GM18507 (cell line): ENCODE measurements around the gene CALY.
"Not testable (repeated sequence)": the region's sequence is repeated elsewhere in the genome, so short reads cannot be mapped to it uniquely, and the experiment has no call there.

Experiments used
- DNase-seq: peaks from one replicate; pipeline ENCODE4 v3.0.0; 2011; ENCODE audit warnings: low read depth; ENCODE audit not compliant: insufficient read length; ENCODE audit errors: extremely low spot score
- FAIRE-seq: peaks from 2 replicates; lab custom pipeline; 2011; peaks lifted over from hg19 to GRCh38; lab: Jason Lieb, UNC

CALY gene

DNA sequence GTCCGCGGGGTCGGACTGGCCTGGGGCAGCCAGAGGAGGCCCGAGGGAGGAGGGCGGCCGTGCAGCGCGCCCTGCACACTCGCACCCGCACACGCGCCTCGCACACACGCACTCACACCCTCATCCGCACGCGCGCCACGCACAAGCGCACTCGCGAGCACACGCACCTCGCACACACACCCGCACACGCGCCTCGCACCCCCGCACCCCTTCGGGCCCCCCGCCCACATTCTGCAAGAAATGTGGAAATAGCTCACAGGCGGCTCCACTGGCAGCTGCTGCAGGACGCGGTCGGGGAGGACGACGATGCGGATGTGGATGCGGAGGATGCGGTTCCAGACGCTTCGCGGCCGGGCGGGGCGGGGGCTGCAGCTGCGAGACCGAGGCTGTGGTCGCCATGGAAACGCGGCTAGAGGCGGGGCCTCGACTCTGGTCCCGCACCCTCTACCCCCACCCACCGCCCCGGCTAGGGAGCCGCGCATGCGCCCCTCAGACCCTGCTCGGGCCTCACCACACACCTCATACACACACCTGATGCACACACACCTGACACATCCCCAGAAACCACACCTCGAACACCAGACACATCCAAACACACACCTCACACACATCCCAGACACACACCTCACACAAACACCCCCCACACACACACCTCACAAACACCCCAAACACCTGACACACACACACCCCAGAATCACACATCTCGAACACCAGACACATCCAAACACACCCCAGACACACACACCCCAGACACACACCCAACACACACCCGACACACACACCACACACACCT lies at the start of gene CALY:
TSS of gene CALY (minus strand) at position 320 of the 793 bp plus-strand sequence. CDS start 7,907 bp downstream, outside the sequence.
- DNase-seq: no peak
- FAIRE-seq: no peak

DNA sequence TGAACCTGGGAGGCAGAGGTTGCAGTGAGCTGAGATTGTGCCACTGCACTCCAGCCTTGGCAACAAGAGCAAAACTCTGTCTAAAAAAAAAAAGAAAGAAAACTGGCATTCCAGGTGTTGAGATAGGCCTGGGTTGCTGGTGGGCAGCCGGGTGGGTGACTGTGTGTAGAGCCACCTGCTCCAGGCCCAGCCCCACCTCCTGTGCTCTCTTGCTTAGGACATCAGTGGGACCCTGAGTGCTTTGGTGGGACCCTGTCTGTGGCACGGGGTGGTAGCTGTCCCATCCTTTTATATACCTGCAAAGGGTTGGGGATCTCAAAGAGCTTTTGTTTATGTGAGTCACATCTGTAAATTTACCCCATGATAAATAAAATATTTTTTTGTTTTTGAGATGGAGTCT lies 48.5 kb upstream of the CALY start:
- FAIRE-seq (no peak), DNase-seq (no peak)

DNA sequence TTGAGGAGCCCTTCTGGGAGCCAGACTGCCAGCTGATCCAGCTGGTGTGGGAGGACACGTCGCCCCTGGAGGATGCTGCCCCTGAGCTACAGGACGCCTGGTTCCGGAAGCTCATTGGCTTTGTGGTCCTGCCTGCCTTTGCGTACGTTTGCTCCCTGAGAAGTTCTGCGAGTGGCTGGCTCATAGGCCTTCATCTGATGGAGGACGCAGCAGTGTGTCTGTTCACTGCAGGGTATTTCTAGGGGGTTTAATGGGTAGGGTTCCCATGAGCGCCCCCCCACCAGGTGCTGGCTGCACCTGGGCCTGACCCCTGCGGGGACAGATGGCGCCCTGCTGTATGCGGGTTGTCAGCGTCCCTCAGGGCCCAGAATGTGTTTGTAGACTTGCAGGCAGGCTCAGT lies 47.4 kb upstream of the CALY start:
- no peak for FAIRE-seq
- no peak for DNase-seq

DNA sequence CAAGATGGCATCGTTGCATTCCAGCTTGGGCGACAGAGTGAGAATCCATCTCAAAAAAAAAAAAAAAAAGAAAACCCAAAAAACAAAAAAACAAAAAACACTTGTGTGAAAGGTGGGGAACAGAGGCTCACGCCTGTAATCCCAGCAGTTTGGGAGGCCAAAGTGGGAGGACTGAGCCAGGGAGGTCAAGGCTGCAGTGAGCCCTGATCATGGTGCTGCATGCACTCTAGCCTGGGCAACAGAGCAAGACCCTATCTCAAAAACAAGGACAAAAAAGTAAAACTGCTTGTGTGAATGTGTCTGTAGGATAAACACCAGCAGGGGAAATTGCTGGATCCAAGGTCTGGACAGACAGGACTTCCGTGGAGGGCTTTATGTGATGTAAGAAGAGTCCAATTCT lies 46.9 kb upstream of the CALY start:
- DNase-seq: no peak
- FAIRE-seq: no peak

- DNase-seq (no peak), FAIRE-seq (no peak)
Observed at GRCh38 chr10:133381036-133381435, 44.3 kb upstream of the CALY start.

DNA sequence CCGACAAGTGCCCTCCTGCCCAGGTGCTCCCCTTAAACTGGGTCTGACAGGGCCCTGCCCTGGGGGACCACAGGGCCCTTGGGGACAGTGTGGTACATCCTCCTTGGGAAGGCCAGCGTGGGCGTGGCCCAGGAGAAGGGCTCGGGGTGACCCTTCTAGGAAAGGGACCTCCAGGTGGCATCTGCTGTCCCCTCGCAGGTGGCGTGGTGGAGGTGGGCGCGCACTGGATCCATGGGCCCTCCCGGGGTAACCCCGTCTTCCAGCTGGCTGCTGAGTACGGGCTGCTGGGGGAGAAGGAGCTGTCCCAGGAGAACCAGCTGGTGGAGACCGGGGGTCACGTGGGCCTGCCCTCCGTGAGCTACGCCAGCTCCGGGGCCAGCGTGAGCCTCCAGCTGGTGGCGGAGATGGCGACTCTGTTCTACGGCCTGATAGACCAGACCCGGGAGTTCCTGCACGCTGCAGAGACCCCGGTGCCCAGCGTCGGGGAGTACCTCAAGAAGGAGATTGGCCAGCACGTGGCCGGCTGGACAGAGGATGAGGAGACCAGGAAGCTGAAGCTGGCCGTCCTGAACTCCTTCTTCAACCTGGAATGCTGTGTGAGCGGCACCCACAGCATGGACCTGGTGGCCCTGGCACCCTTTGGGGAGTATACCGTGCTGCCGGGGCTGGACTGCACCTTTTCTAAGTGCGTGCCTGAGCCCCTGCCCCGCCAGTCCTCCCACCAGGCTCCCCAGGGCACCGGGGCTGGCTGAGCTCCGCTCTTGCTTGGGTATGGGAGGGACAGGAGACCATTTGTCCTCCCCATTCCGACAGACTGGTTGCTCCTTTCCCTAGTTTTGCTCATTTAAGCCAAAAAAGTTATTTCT lies 43.3 kb upstream of the CALY start:
- FAIRE-seq: no peak
- no peak for DNase-seq

DNA sequence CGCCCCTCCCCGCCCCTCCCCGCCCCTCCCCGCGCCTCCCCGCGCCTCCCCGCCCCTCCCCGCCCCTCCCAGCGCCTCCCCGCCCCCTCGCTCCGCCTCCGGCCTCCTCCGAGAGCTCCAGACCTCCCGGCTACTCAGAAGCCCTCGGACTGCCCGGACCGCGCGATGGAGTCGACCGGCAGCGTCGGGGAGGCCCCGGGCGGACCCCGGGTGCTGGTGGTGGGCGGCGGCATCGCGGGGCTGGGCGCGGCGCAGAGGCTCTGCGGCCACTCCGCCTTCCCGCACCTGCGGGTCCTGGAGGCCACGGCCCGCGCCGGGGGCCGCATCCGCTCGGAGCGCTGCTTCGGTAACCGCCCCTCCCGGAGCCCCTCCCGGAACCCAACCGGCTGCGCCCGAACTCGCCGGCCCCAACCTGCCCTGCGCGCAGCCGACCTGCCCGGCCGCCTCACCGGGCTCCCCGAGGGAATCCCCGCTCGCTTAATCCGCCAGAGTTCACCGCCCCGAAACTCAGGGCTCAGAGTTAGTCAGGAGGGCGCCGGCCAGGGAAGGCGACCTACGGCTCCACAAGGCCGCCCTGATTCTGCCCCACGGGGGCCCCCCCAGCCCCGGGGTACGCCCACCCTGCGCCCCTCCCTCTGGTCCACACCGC lies 42.6 kb upstream of the CALY start, which contains the start of gene PAOX:
TSS of gene PAOX (plus strand) at position 111 of the 649 bp plus-strand sequence. CDS start at position 166, 55 bp downstream.
- no peak for DNase-seq
- no peak for FAIRE-seq

- DNase-seq (no peak), FAIRE-seq (peak; percentile 63)
Observed at GRCh38 chr10:133378251-133379096, 41.8 kb upstream of the CALY start.

DNA sequence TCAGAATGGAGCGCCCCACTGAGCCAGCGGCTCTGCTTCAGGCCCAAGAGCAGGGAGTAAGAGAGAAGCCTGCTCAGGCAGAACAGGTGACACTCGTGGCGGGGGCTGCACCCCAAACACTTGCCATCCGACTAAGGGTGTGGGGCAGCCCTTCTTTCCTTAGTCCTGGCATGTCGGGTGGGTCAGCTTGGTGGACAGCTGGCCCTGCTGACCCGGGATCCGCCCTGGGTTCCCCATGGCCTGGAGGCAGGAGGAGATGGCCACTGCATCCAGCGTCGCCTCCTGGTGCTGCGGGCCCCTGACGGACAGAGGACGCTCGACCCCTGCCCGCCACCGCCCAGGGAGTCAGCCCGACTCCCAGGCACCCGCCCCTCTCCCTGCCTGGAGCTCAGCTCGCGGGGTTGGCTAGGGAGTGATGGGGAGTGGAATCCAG lies 41.1 kb upstream of the CALY start:
- DNase-seq (no peak), FAIRE-seq (no peak)

- DNase-seq: no peak
- no peak for FAIRE-seq
Observed at GRCh38 chr10:133377025-133377817, 40.5 kb upstream of the CALY start.

- FAIRE-seq, DNase-seq: not testable (repeated sequence)
Observed at GRCh38 chr10:133376183-133376582, 39.5 kb upstream of the CALY start.

DNA sequence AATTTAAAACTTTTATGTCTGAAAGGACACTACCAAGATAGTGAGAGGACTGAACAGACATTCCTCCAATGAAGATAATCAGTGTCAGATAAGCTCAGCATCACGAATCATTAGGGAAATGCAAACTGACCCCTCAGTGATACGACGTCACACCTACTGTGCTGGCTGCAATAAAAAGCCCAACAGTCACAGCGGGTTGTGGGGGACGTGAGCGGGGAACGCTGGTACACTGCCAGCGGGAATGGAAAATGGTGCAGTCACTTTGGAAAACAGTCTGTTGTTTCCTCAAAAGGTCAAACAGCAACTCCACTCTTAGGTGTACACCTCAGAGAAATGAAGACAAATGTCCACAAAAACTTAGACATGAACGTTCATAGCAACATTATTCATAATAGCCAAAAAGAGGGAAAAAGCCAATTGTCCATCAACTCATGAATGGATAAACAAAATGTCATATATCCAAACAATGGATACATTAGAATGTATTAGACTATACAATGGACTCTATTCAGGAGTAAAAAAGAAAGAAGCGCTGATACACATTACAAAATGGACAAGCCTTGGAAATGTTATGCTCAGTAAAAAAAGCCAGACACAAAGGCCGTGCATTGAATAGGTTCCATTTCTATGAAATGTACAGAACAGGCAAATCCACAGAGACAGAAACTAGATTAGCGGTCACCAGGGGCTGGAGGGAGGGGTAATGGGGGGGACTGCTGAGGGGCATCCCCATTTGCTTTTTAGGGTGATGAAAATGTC lies 38.8 kb upstream of the CALY start:
- FAIRE-seq: no peak
- no peak for DNase-seq

DNA sequence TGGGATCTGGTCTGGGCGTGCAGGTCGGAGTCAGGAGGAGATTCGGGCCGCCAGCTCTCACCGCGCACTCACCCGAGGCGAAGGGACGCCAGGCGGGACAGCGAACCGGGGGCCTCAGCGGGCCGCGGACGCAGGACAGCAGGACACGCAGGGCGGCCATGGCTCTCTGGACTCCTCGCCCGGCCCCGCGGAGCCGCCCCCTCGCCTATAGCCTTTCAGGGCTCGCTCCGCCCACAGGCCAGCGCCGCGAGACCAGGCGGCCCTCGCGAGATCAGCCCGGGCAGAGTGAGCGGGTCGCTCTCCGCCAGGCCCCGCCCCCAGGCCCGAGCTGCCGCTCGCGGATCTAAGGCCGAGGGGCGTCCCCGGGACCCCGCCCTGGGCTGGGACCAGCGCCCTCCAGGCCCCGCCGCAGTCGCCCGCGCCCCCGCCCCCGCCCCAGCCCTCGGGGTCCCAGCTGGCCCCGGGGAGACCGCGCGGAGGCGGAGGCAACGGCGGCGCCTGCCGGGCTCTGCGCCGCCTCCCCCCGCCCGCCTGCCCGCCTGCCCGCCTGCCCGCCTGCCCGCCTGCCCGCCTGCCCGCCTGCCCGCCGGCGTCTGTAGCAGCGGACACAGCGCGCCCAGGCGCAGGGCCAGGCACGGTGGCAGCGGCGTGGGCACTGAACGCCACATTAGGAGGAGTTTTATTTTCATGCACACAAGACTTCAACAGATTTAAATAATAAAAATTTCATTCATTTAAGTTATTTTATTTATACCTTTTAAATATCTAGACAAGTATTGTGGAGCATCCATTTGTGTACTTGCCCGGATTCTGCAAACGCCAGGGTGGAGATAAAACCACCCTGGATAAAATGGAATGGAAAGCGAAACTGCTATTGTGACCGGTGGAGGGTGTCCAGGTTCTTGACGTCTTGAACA lies 36.7 kb upstream of the CALY start, which contains the start of gene ECHS1:
TSS of gene ECHS1 (minus strand) at position 181 of the 917 bp plus-strand sequence. CDS start at position 160, 21 bp downstream.
- DNase-seq (peak; percentile 99), FAIRE-seq (peak; percentile 93)

DNA sequence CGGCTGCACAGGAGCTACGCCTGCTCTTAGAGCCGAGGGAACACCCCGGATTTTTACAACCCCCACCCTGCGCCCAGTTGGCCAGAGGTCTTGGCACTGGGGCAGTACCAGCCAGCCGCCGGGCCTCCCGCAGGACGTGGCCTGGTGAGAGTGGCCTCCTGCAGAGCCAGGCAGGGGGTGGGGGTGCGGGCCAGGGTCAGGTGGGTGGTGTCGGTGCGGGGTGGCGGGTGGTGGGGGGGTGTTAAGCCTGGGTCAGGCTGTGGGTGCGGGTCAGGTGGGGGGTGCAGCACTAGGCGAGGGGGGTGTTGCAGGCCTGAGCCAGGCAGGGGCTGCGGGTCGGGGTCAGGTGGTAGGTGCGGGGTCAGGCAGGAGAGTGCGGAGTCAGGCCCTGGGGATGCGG lies 35.8 kb upstream of the CALY start:
- DNase-seq (no peak), FAIRE-seq (no peak)

- FAIRE-seq (no peak), DNase-seq (no peak)
Observed at GRCh38 chr10:133370030-133370786, 33.5 kb upstream of the CALY start.

DNA sequence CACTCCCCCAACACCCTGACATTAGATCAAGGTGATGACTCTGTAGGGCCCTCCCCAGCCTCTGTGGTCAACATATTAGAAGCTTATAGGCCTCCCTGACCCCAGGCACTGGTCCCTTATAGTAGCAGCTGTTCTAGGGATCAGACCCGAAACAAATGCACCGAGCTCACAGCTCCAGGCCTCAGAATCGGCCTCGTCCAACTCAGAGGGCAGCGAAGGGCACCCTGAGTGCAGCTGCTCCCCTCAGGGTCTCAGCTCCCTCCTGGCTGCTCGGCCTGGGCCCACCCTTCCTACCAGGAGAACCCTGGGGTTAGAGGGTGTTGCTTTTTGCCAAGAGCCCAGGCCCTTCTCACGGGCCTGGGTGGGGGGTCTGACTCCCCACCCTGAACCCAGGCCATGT lies 31.5 kb upstream of the CALY start:
- DNase-seq: no peak
- no peak for FAIRE-seq
